ENCODE data around the gene HMOX2.
A peak's percentile ranks its signal among the peaks of the same experiment; 100 is the strongest.

GRCh38 chr16:4474192-4474961 is 1.8 kb upstream of the HMOX2 start, which contains the start of gene NMRAL1:
- TF ChIP-seq POLR2A (IDR thresholded peaks at IDR 0.05; ENCODE audit: low read length), result peak; percentile 70
- TF ChIP-seq CTCF (IDR thresholded peaks at IDR 0.05), result no peak
- no peak for TF ChIP-seq POLR2AphosphoS2 (conservative IDR thresholded peaks at IDR 0.05; ENCODE audit: low read length)
